Stimulated activated CD8-positive, alpha-beta memory T cell treated with anti-CD3 and anti-CD28 coated beads, Interleukin-7, amount 100 ng/mL, for 1 hour (primary cell): Measurements from ENCODE around the gene CIT.
"Not testable (repeated sequence)": the region's sequence is repeated elsewhere in the genome, so short reads cannot be mapped to it uniquely, and the experiment has no call there.

Experiments
- DNase-seq, 2 donors: peaks; one replicate each; pipeline ENCODE4 v3.0.0-alpha.2; 2020; ENCODE audit warnings: low read depth in 2 of 2

The CIT gene

GRCh38 chr12:119876761-119877638, at the start of gene CIT:
TSS of gene CIT (minus strand) at chr12:119877320. CDS start at chr12:119876168, 1,152 bp downstream.
- peak; percentile 61 to 71 for DNase-seq

DNA sequence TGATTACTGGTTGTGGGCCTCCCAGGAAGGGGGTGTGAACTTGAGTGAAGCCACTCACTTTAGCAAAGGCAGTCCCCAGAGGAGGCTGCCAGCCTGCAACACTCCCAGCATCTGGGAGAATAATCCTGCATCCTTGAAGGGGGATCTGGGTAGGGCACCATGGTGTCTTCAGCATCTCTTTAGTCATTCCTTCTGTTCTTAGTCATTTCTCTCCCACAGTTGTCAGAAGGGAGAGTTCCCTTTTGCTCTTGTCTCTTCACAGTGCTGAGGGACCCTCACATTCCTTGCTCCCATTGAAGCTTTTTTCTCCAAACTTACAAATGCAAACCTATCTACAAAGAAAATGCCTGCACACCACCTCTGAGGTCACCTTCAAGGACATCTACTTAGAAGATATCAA, 48.1 kb upstream of the CIT start:
- DNase-seq, result no peak

- no peak for DNase-seq
Measured at GRCh38 chr12:119920064-119920463, 42.9 kb upstream of the CIT start.

GRCh38 chr12:119915894-119916510, 38.9 kb upstream of the CIT start:
- DNase-seq, result no peak

GRCh38 chr12:119914666-119915065, 37.5 kb upstream of the CIT start:
- DNase-seq, result no peak

- no peak for DNase-seq
Measured at GRCh38 chr12:119913536-119914330, 36.6 kb upstream of the CIT start.

- DNase-seq, result no peak
Measured at GRCh38 chr12:119911182-119911581, 34.1 kb upstream of the CIT start.

- DNase-seq, result no peak
Measured at GRCh38 chr12:119910586-119910985, 33.5 kb upstream of the CIT start.

DNA sequence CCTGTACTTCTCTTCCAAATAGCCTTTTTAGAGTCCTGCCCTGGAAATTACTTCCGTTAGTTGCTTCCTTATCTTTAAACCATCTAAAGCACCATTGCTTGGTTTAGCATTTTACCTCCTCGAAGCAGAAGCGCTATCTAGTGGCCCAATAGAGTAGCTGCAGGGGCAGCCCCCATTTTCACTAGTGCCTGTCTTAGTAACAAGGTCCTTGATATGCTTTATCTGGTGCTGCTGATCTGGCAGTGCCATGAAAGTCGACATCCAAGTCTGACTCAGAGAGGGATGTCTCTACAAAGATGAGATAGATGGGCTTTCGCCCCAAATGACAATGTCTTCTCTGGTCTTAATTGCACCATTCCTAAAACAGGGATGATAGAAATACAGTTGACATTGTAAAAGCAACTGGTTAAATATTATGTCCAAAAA, 25.0 kb upstream of the CIT start:
- DNase-seq, result peak; percentile 30 to 37

- no peak for DNase-seq
Measured at GRCh38 chr12:119901670-119902069, 24.6 kb upstream of the CIT start.

GRCh38 chr12:119894916-119895315, 17.8 kb upstream of the CIT start:
- no peak for DNase-seq

GRCh38 chr12:119892611-119893010, 15.5 kb upstream of the CIT start:
- DNase-seq, result not testable (repeated sequence)

GRCh38 chr12:119885549-119885948, 8.4 kb upstream of the CIT start:
- DNase-seq, result no peak

GRCh38 chr12:119883791-119884190, 6.7 kb upstream of the CIT start:
- DNase-seq, result not testable (repeated sequence)

DNA sequence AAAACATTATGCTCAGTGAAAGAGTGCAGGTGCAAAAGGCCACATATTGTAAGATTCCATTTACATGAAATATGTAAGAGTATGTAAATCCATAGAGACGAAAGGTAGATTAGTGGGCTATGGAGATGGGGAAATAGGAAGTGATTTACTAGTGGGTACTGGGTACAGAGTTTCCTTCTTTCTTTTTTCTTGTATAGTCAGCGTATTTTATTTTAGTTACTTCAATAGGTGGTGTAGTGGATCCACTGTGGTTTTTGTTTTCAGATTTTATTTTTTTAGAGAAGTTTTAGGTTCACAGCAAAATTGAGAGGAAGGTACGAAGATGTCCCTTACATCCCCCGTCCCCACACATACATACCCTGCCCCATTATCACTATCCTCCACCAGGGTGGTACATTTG, 6.1 kb upstream of the CIT start:
- DNase-seq, result no peak

GRCh38 chr12:119877639-119877948, 474 bp upstream of the CIT start:
- DNase-seq, result no peak

GRCh38 chr12:119870457-119870856, 6.7 kb downstream of the CIT start:
- no peak for DNase-seq

- no peak for DNase-seq
Measured at GRCh38 chr12:119869720-119870119, 7.4 kb downstream of the CIT start.

- DNase-seq, result no peak
Measured at GRCh38 chr12:119868992-119869391, 8.1 kb downstream of the CIT start.

DNA sequence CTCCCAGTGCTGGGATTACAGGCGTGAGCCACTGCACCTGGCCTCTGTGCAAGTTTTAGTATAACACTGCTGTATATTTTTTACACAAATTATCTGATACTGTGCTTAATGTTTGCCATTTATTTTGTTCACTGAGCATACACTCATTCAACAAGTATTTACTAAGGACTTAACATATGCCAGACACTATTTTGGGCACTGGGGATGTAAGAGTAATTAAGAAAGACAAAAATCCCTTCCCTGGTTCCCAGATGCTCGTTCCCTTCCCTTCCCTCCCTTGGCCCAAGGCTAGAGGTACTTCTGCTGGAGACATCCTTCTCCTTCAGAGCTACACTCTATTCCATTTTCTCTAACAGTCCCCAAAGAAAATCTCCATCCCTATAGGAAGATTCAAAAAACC, 12.5 kb downstream of the CIT start:
- no peak for DNase-seq

GRCh38 chr12:119859241-119859640, 17.9 kb downstream of the CIT start:
- DNase-seq, result no peak

GRCh38 chr12:119857041-119857591, 20.0 kb downstream of the CIT start:
- no peak for DNase-seq
